OCI-M2 (cell line): ENCODE data around the gene VAV1.

Experiments
- DNase-seq: peaks from one replicate; lab custom pipeline; 2025; ENCODE audit not compliant: unreplicated experiment; lab: John Stamatoyannopoulos, UW

Gene VAV1

GRCh38 chr19:6890401-6890913 is 117.9 kb downstream of the VAV1 start:
- DNase-seq, result no peak

GRCh38 chr19:6890938-6891337 is 118.4 kb downstream of the VAV1 start:
- DNase-seq, result no peak

DNA sequence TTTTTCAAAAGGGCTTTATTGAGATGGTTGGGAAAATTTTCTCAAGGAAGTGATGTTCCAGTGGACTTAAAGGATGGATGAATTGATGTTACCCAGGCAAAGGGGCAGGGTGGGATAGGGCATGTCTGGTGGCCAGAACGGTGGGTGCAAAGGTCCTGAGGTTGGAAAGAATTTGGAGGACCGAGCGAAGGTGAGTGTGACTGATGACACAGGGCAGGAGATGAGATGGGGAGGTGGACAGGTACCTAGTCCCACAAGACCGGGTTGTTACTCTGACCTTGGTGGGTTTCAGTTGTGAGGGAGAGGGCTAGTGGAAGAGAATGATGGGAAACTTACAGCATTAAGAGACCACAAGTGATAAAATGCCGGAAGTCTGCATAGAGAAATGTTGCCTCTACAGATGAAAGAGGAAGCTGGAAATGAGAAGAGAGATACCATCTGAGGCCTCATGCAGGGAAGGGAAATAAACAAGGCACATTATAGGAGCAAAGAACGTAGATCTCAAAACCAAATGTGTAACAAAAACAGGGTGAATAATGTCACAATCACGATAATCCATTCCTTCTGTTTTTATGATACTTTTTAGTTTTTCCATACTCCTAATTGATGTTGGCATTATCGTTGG is 119.4 kb downstream of the VAV1 start:
- no peak for DNase-seq

- no peak for DNase-seq
Observed at GRCh38 chr19:6894313-6894712, 121.8 kb downstream of the VAV1 start.

GRCh38 chr19:6903446-6903845 is 130.9 kb downstream of the VAV1 start:
- DNase-seq, result no peak

DNA sequence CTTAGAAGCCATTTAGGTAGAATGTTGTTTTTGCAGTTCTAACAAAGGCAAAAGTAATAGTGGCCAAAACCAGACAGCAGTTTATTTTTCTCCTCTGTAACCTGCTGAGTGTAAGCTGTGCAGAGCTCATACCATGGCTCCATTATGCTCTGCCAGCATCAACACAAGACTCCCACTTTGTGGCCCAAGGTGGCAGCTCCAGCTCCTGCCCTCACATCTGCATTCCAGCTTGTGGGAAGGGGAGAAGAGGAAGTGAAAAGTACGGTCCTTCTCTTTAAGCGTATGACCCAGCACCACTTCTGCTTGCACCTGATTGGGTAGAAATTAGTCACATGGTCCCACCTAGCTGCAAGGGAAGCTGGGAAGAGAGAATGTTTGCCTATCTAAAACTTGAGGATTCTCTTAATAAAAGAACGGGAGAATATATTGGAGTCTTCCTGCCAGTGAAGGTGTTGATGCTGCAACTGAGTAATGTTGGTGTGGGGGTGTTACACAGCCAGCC is 134.1 kb downstream of the VAV1 start:
- no peak for DNase-seq
